ENCODE data around the gene BICDL1.

DNA sequence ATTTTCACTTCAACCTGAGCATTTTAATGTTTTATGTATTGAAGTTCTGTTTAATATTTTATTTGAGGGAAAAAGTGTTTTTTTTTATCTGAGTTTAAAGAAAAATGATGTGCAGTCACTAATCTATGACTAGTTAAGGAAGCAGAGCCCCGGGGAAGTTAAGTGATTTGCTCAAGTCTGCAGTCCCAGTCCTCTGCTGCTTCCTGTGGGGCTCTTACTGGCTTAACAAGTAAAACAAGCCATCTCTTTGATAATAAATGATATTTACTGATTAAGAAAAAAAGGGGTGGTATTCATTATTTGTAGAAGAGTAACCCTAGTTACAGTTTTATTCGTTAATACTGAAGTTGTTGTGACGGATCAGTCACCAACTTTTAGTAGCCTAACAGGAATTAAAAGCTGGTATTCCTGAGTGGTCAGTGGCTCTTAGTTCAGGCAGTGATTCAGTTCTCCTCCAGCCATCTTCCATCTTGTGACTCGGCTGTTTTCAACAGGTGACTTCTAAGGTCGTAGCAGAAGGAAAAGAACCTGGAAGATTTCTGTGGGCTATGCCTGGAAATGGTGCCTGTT is 21.7 kb downstream of the BICDL1 start:
- no peak for TF ChIP-seq EZH2phosphoT487 (conservative IDR thresholded peaks at IDR 0.05; ENCODE audit: low read length)
- TF ChIP-seq, protein P1, sequence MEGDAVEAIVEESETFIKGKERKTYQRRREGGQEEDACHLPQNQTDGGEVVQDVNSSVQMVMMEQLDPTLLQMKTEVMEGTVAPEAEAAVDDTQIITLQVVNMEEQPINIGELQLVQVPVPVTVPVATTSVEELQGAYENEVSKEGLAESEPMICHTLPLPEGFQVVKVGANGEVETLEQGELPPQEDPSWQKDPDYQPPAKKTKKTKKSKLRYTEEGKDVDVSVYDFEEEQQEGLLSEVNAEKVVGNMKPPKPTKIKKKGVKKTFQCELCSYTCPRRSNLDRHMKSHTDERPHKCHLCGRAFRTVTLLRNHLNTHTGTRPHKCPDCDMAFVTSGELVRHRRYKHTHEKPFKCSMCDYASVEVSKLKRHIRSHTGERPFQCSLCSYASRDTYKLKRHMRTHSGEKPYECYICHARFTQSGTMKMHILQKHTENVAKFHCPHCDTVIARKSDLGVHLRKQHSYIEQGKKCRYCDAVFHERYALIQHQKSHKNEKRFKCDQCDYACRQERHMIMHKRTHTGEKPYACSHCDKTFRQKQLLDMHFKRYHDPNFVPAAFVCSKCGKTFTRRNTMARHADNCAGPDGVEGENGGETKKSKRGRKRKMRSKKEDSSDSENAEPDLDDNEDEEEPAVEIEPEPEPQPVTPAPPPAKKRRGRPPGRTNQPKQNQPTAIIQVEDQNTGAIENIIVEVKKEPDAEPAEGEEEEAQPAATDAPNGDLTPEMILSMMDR (IDR thresholded peaks at IDR 0.05; ENCODE audit: insufficient read depth, low read length, poor library complexity, severe bottlenecking), result no peak
